ENCODE results near the gene SLC6A16.

GRCh38 chr19:49355909-49356353 is 30.9 kb upstream of the SLC6A16 start:
- TF ChIP-seq CTCF (IDR thresholded peaks at IDR 0.05) (no peak), EZH2 (IDR thresholded peaks at IDR 0.05) (no peak)

All from neural progenitor cell (in vitro differentiated cells).